ENCODE data around the gene NOSTRIN. TPM values are rescaled to one million over a fixed set of nuclear protein-coding genes. Genes with fewer than 3 reads are reported as not detected.

Gene NOSTRIN
- total RNA-seq, 1 experiment from 2014 or later = not detected

GRCh38 chr2:168810235-168810634, 7.8 kb downstream of the NOSTRIN start:
- Mint-ChIP-seq H3K27me3 (ENCODE audit: low read depth) (no peaks in the 10 kb centered on the region; the same call in 1 of the 2 replicates), H3K4me1 (peaks cover 4 to 14% of the 10 kb centered on the region in 2 experiments; a peak in 2 of 4 replicates)
- no peak overlapping the region for H4K91ac ChIP-seq (ENCODE audit: insufficient read length, low read depth, low read length)

More at GRCh38 chr2:168810235-168810634, 7.8 kb downstream of the NOSTRIN start:
- Histone ChIP-seq H3K27ac (ENCODE audit: insufficient read length, low read depth, low read length) (no peak overlapping the region), H3K4me1 (ENCODE audit: insufficient read depth, low read length) (peaks cover 1% of the 10 kb centered on the region; the same call in 1 of the 2 replicates), H3K9me3 (ENCODE audit: control insufficient read depth, low read depth, low read length) (no peaks in the 10 kb centered on the region), H3K23ac (ENCODE audit: insufficient read length, low read depth, low read length) (no peak overlapping the region), H2BK20ac (ENCODE audit: low read depth, low read length, poor library complexity, severe bottlenecking) (no peak overlapping the region), H4K5ac (ENCODE audit: insufficient read length, low read depth, low read length) (no peak overlapping the region), H3K4me2 (ENCODE audit: insufficient read depth, insufficient read length, low read length) (no peak overlapping the region), H3K23me2 (ENCODE audit: insufficient read length, low read depth, low read length, poor library complexity, severe bottlenecking) (no peaks in the 10 kb centered on the region), H2AFZ (ENCODE audit: low read length) (no peak overlapping the region), H3K79me2 (ENCODE audit: insufficient read depth, low read length) (no peaks in the 10 kb centered on the region), H2AK5ac (ENCODE audit: insufficient read length, low read length) (no peak overlapping the region), H3K14ac (ENCODE audit: insufficient read depth, low read length) (no peak overlapping the region), H2BK12ac (ENCODE audit: insufficient read length, low read depth, low read length) (no peak overlapping the region), H2BK15ac (ENCODE audit: low read depth, low read length) (no peak overlapping the region), H3T11ph (ENCODE audit: low read length) (no peak overlapping the region), H3K9ac (ENCODE audit: extremely low read depth, insufficient read length, low read length) (no peak overlapping the region), H2BK5ac (ENCODE audit: insufficient read length, low read length) (no peak overlapping the region), H2BK120ac (ENCODE audit: low read depth, low read length, poor library complexity, severe bottlenecking) (no peak overlapping the region), H3K27me3 (ENCODE audit: insufficient read depth, low read length) (no peaks in the 10 kb centered on the region), H4K8ac (replicated peaks; ENCODE audit: insufficient read length, low read depth, low read length) (no peak overlapping the region), H3K56ac (ENCODE audit: insufficient read length, low read depth, low read length) (no peak overlapping the region), H4K20me1 (ENCODE audit: control insufficient read depth, insufficient read depth, insufficient read length) (no peaks in the 10 kb centered on the region), H3K4ac (ENCODE audit: low read depth, low read length) (no peak overlapping the region), H3K79me1 (ENCODE audit: insufficient read depth, low read depth, low read length, poor library complexity, severe bottlenecking) (no peaks in the 10 kb centered on the region), H3K18ac (ENCODE audit: insufficient read length, low read depth, low read length) (no peak overlapping the region)
- no peak for TF ChIP-seq CTCF (conservative IDR thresholded peaks at IDR 0.05)
- Mint-ChIP-seq H3K4me3 (no peak overlapping the region), H3K9me3 (no peaks in the 10 kb centered on the region), H3K36me3 (ENCODE audit: insufficient read depth in 1 of 3, low read depth in 3 of 3) (no peaks in the 10 kb centered on the region), H3K27ac (no peak overlapping the region; a peak in 1 of 7 replicates)
- no CpG with 5 or more reads among the region's 2 CpGs for WGBS (ENCODE audit: extremely low coverage, insufficient read length, low lambda C conversion rate)
- DNase-seq = no peak

All from H9 (cell line).